EL (cell line): ENCODE measurements around the gene RIPOR3.

Experiments
- DNase-seq: peaks from one replicate; pipeline ENCODE4 v3.0.0-alpha.2; 2016

The RIPOR3 gene

DNA sequence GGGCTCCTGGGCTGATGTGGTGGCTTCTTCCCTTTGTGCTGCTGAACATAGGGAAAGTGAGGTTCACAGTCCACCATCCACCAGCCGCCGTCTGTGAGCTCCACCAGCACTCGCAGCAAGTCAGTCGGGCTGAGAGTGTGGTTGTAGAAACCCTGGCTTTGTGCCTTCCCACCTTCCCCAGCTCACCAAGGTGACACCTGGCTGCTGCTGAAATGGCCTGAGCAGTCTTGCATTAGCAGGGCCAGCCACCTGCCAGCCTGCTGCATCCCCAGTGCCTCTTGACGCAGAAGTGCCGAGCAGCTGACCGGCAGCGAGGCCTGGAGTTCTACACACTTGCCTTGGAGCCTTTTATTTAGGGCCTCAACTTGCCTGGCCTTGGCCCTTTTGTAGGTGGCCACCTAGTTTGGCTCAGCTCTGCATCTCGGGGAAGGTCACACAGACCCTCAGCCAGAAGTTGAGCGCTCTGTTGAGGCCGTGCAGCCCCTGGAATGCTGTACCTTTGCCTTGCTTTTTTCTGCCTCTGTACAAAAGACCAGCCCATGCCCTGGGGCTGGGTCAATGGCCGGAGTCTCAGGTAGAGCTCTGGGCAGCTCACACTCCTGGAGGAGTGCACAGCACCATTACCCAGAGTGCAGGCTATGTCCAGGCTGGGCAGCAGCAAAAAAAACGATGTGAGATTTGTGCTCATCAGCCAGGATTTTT is 104.7 kb downstream of the RIPOR3 start:
- no peak for DNase-seq

- DNase-seq = no peak
Measured at GRCh38 chr20:50585678-50586077, 105.7 kb downstream of the RIPOR3 start.

- no peak for DNase-seq
Measured at GRCh38 chr20:50585214-50585613, 106.1 kb downstream of the RIPOR3 start.

- DNase-seq = no peak
Measured at GRCh38 chr20:50584687-50585086, 106.7 kb downstream of the RIPOR3 start.

DNA sequence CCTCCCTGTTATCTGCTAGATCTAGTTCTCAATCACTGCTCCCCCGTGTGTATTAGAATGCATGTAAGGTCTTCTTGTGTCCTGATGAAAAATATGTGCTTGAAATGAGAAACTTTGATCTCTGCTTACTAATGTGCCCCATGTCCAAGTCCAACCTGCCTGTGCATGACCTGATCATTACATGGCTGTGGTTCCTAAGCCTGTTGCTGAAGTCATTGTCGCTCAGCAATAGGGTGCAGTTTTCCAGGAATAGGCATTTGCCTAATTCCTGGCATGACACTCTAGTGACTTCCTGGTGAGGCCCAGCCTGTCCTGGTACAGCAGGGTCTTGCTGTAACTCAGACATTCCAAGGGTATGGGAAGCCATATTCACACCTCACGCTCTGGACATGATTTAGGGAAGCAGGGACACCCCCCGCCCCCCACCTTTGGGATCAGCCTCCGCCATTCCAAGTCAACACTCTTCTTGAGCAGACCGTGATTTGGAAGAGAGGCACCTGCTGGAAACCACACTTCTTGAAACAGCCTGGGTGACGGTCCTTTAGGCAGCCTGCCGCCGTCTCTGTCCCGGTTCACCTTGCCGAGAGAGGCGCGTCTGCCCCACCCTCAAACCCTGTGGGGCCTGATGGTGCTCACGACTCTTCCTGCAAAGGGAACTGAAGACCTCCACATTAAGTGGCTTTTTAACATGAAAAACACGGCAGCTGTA is 107.7 kb downstream of the RIPOR3 start:
- DNase-seq = no peak

GRCh38 chr20:50582591-50583234 is 108.6 kb downstream of the RIPOR3 start:
- DNase-seq = no peak

- DNase-seq = no peak
Measured at GRCh38 chr20:50582092-50582491, 109.2 kb downstream of the RIPOR3 start.

DNA sequence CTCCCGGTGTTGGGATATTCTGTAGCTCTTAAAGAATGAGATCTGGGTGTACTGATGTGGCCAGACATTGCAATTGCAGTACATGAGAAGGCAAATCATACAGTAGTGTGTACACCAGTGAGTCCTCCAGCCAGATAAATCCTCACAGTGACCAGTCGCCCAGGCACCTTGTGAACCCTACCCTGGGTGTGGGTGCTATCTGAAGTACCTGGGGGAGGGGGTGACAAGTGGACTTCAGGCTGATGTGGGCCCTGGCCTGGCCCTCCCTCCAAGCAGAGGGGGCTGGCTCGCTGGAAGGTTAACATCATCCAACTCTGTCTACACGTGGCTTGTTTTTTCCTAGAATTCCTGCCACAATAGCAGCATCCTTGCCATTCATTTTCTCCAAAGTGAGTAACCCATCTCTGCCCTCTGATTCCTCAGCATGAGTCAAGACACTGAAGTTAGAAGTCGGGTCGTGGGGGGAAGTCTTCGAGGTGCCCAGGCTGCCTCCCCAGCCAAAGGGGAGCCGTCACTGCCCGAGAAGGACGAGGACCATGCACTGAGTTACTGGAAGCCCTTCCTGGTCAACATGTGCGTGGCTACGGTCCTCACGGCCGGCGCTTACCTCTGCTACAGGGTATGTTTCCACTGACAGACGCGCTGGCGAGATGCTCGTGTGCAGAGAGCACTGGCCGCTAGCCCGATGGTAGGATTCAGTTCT is 110.3 kb downstream of the RIPOR3 start:
- no peak for DNase-seq

GRCh38 chr20:50580016-50580747 is 111.2 kb downstream of the RIPOR3 start:
- DNase-seq = peak; percentile 59

DNA sequence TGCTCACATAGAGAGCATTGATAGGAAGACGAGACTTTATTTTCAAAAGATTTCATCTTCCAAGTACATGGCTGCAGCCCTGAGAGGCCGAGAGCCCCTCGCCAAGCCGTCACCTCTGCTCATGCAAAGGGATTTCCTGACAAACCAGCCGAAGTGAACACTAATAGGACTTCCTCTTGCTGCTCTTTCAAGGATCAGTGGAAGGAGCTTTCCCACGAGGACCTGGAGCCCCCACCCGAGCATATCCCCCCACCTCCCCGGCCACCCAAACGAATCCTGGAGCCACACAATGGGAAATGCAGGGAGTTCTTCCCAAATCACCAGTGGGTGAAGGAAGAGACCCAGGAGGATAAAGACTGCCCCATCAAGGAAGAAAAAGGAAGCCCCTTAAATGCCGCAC is 111.8 kb downstream of the RIPOR3 start:
- no peak for DNase-seq

DNA sequence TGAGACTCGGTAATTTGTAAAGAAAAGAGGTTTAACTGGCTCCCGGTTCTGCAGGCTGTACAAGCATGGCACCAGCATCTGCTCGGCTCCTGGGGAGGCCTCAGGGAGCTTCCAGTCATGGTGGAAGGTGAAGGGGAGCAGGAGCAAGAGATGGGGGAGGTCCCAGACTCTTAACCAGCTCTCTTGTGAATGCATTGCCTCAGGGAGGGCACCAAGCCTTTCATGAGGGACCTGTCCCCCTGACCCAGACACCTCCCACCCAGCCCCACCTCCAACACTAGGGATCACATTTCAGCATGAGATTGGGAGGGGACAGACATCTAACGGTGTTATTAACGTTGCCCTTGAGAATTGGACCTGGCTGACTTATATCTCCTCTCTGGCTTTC is 112.6 kb downstream of the RIPOR3 start:
- no peak for DNase-seq

- no peak for DNase-seq
Measured at GRCh38 chr20:50578061-50578777, 113.1 kb downstream of the RIPOR3 start.

DNA sequence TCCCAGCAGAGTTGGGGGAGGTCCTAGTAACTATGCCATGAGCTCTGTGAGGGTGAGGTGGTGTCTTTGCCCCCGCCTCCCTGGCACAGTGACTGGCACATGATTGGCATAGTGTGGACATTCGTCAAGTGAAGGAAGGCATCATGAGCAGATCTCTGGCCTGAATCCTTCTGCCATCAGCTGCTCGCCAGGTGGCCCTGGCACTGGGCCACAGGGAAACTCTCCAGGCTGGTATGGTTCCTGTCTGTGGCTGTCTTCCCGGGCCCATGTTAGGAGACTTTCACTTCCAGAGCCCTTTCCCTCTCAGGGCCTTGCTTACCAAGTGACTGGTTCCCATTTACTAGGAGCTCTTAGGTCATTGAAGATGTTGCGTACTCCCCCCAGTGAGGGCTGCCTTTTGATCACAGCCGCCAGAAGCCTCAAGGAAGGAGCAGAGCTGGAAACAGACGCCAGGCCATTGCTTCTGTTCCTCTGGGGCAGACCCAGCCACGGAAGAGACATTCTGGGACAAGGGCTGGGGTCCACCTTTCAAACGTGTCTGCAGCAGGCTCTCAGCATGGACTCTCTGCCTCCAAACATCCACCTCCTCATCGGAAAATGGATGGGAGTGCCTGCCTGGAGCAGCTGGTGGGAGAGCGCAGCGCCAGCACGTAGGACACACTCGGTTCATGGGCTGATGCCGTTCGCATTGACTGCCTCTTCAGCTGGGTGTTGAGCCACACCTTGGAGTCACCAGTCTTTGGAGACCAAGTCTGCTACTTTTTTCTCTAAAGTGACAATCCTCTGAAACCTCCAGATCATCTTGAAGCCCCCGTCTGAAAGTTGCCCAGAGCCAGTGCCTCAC is 113.9 kb downstream of the RIPOR3 start:
- DNase-seq = no peak

DNA sequence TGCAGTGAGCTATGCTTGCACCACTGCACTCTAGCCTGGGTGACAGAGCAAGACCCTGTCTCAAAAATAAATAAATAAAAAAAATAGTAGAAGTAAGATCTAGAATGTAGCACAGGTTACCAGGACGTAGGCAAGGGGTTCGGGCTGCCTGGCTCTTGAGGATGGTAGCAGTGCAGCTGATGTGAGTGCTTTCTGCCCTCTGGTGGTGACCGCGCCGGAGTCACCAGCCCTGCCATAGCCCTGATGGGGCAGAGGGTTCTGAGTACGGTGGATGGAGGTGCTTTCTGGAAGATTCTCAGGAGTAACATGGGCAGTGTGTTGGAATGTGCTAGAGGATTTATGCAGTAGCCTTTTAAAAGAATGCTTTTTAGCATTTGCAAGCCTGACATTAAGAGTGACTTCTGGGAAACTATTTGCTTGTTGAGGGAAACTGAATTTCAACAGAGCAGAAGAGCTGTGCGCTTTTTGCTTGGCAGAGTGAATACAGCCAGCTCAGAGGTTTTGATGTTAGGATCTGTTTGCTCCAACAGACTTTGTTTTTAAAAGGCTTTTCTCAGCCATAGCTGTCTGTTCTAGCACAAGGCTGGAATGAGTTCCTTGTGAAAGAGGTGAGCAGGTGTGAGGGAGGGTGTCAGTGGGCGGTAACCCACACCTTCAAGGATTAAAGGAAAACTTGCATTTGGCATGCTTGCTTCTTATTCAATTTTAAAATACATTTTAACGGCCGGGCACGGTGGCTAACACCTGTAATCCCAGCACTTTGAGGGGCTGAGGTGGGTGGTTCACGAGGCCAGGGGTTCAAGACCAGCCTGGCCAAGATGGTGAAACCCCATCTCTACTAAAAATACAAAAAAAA is 115.2 kb downstream of the RIPOR3 start:
- DNase-seq = peak; percentile 61

- DNase-seq = no peak
Measured at GRCh38 chr20:50574586-50574985, 116.8 kb downstream of the RIPOR3 start.

- no peak for DNase-seq
Measured at GRCh38 chr20:50574108-50574507, 117.2 kb downstream of the RIPOR3 start.

GRCh38 chr20:50572938-50573777 is 118.2 kb downstream of the RIPOR3 start:
- peak; percentile 82 for DNase-seq

DNA sequence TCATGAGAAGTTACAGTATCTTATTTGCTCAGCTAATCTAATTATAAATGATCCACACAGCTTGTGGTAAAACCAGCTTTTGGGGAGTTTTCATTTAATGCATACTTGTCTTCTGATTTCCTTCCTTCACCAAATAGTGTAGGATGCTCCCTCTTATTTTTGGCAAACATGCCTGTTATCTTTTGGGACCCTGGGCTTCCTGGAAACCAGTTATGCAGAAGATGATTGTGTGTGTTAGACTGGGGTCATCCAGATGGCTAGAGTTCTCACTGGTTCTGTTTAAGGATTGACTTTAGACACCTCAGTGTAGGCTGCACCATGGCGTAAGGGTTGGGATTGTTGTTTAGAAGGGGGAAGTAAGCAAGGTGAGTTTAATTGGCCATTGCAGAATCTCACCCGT is 119.9 kb downstream of the RIPOR3 start:
- no peak for DNase-seq
